H1 (cell line): ENCODE measurements around the gene PNPLA8. TPM values are rescaled to one million over a fixed set of nuclear protein-coding genes. Genes with fewer than 3 reads are reported as not detected.
A peak's percentile ranks its signal among the peaks of the same experiment; 100 is the strongest.

Experiments
- ASH2L ChIP-seq: fragments of 200-600, 300-600 bp; sonication (generic); IDR thresholded peaks from one replicate; pipeline ENCODE4 v1.7.1; 2017; ENCODE audit warnings: low read length
- CBX8 ChIP-seq: fragments of 300-800, 300-1000 bp; sonication (generic); IDR thresholded peaks from 2 replicates; pipeline ENCODE4 v1.7.1; 2016; ENCODE audit warnings: low read depth, low read length, borderline replicate concordance
- CHD7 ChIP-seq: fragments of 300-600 bp; sonication (generic); IDR thresholded peaks from 2 replicates; pipeline ENCODE4 v1.7.1; 2012; ENCODE audit warnings: low read length, moderate library complexity, mild to moderate bottlenecking, inconsistent platforms; ENCODE audit not compliant: insufficient replicate concordance
- GTF2F1 ChIP-seq: IDR thresholded peaks from 2 replicates; pipeline ENCODE4 v1.6.1; 2012; ENCODE audit warnings: low read depth, low read length, improper control_type of control experiment, borderline replicate concordance
- KDM5A ChIP-seq: fragments of 200-600 bp; IDR thresholded peaks from 2 replicates; pipeline ENCODE4 v1.7.1; 2012; ENCODE audit warnings: mild to moderate bottlenecking, low read length, inconsistent platforms, mixed read lengths
- polyA plus RNA-seq, 7 experiments: library from polyadenylated mRNA; depleted of rRNA in 3 of 7; stranded (reverse) in 5 of 7; unstranded in 2 of 7; fragments of >200 nt in 5 of 7; fragments of 200-250 nt in 2 of 7; gene quantifications; 1 replicate in 5 of 7; 2 replicates in 1 of 7; 4 replicates in 1 of 7; pipeline versions ENCODE4 v1.2.1 to v1.2.3, GENCODE V29; 2011 to 2013; ENCODE audit warnings: missing spikeins in 2 of 7, mixed read lengths in 2 of 7
- total RNA-seq: library from RNA; stranded (reverse); fragmentation: NEBNext Ultra II Directional; extraction: Animal tissue kit (Norgen Biotek cat#: 25700); gene quantifications from 2 replicates; pipeline ENCODE4 v1.2.1, GENCODE V29; 2021
- TF ChIP-seq, protein P1 (sequence below): IDR thresholded peaks from 2 replicates; pipeline ENCODE4 v1.6.1; 2012; ENCODE audit warnings: low read length, inconsistent platforms
- TF ChIP-seq, protein P2 (sequence below): IDR thresholded peaks from 2 replicates; pipeline ENCODE4 v1.6.1; 2011; ENCODE audit warnings: low read length, improper control_type of control experiment

The PNPLA8 gene
- total and polyA plus RNA-seq, 2 of the 8 experiments (the other 6 are each of a cell fraction or from before 2014, with no cell fraction given): 3.8 to 11.2 TPM

- TF ChIP-seq CHD7: no peak
- TF ChIP-seq, protein P1, sequence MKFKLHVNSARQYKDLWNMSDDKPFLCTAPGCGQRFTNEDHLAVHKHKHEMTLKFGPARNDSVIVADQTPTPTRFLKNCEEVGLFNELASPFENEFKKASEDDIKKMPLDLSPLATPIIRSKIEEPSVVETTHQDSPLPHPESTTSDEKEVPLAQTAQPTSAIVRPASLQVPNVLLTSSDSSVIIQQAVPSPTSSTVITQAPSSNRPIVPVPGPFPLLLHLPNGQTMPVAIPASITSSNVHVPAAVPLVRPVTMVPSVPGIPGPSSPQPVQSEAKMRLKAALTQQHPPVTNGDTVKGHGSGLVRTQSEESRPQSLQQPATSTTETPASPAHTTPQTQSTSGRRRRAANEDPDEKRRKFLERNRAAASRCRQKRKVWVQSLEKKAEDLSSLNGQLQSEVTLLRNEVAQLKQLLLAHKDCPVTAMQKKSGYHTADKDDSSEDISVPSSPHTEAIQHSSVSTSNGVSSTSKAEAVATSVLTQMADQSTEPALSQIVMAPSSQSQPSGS: no peak
- no peak for TF ChIP-seq GTF2F1
- peak; percentile 70 for TF ChIP-seq ASH2L
- no peak for TF ChIP-seq KDM5A
- TF ChIP-seq, protein P2, sequence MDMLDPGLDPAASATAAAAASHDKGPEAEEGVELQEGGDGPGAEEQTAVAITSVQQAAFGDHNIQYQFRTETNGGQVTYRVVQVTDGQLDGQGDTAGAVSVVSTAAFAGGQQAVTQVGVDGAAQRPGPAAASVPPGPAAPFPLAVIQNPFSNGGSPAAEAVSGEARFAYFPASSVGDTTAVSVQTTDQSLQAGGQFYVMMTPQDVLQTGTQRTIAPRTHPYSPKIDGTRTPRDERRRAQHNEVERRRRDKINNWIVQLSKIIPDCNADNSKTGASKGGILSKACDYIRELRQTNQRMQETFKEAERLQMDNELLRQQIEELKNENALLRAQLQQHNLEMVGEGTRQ: no peak
- no peak for TF ChIP-seq CBX8
Observed at GRCh38 chr7:108525985-108526767, at the start of gene PNPLA8 (continued).
